Activated CD4-positive, alpha-beta T cell treated with anti-CD3 and anti-CD28 coated beads, Interleukin-2, amount 10 ng/mL, durations not matched to agents 24 days and 14 days (primary cell): Measurements from ENCODE around the gene CLCN5. TPM values are rescaled to one million over a fixed set of nuclear protein-coding genes. Genes with fewer than 3 reads are reported as not detected.
"Not testable (repeated sequence)": the region's sequence is repeated elsewhere in the genome, so short reads cannot be mapped to it uniquely, and the experiment has no call there.

Experiments used
- DNase-seq: peaks from one replicate; pipeline ENCODE4 v3.0.0; 2022
- H3K27ac Mint-ChIP-seq: one replicate; pipeline ENCODE4 v1.8.0; 2022; ENCODE audit warnings: mild to moderate bottlenecking, mixed read lengths
- H3K27me3 Mint-ChIP-seq: one replicate; pipeline ENCODE4 v1.8.0; 2022; ENCODE audit warnings: mixed read lengths
- H3K36me3 Mint-ChIP-seq: one replicate; pipeline ENCODE4 v1.8.0; 2022; ENCODE audit warnings: low read depth, mild to moderate bottlenecking, mixed read lengths
- H3K4me1 Mint-ChIP-seq: one replicate; pipeline ENCODE4 v1.8.0; 2021; ENCODE audit warnings: mixed read lengths
- H3K4me3 Mint-ChIP-seq: one replicate; pipeline ENCODE4 v1.8.0; 2022; ENCODE audit warnings: mild to moderate bottlenecking, moderate library complexity, mixed read lengths
- H3K9me3 Mint-ChIP-seq: one replicate; pipeline ENCODE4 v1.8.0; 2021; ENCODE audit warnings: mixed read lengths
- intact Hi-C: fragments of 100-400 bp; cut with micrococcal nuclease; formaldehyde crosslinking; loops from one replicate; pipeline ENCODE4 v1.15.1; 2023
- total RNA-seq: library from RNA; stranded (reverse); gene quantifications from 2 replicates; pipeline ENCODE4 v1.2.3, GENCODE V29; 2022

The CLCN5 gene
- total RNA-seq, 1 donor from 2014 or later, result 4.2 TPM

DNA sequence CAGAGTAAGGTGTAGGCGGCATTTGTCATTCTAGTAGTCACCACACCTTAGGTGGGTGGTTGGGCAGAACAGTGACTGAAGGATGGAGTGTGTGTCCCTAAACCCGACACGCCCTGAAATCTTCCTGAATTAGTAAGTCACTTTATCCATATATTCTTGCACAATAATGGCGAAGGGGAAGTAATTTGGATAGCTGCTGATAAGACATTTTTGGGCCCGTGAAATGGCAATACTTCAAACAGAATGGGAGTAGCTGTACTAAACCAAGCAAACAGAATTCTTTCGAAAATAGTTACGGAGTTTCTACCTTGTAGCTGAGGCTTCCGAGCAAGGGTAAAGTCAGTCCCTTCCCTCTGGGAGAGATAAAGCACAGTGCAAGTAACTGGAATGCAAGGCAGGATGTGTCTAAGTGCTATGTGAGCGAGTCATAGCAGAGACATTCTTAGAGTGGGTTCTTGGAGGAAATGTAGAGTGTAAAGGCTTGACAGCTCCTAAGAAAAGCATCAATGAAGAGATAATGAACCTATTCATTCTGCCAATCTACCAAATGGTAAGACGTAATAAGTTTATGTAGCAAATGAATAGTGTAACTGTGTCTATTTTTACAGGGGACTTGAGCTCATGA lies 72.8 kb downstream of the CLCN5 start:
- H3K27ac Mint-ChIP-seq, result no peak overlapping the region
- no peaks in the 10 kb centered on the region for H3K9me3 Mint-ChIP-seq
- no peaks in the 10 kb centered on the region for H3K27me3 Mint-ChIP-seq
- H3K4me3 Mint-ChIP-seq, result no peak overlapping the region
- intact Hi-C loops, result no loop called here
- no peaks in the 10 kb centered on the region for H3K36me3 Mint-ChIP-seq
- no peak for DNase-seq
- H3K4me1 Mint-ChIP-seq, result peaks cover 8% of the 10 kb centered on the region

DNA sequence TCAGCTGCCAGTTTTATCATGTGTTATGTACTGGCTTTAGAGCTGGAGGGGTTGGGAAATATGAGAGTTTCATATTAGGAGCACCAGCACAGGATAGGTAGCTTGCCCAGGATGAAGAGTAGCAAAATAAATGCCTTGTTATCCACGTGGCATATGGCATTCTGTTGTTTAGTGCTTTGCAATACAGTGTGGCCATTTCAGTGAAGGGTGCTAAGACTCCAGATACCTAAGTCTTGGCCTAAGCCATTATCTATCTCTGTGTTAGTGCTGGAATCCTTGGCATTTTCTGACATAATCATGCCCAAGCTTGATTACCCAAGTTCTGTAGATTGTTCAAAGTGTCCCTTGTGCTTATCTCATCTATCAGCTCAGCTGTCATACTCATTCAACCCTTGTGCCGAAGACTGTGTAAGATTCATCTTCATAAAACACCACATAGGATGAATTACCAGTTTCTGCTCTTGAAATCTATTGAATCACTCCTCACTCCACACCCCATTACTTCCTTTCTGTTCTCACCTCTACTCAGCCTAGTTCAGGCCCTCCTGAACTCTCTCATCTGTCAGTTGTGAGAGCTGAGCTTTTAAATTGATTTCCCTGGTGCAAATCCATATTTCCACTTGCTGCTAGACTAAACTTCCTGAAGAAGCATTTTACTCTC lies 73.5 kb downstream of the CLCN5 start:
- intact Hi-C loops, result no loop called here
- no peaks in the 10 kb centered on the region for H3K36me3 Mint-ChIP-seq
- H3K4me1 Mint-ChIP-seq, result peaks cover 8% of the 10 kb centered on the region
- no peak for DNase-seq
- no peak overlapping the region for H3K4me3 Mint-ChIP-seq
- no peaks in the 10 kb centered on the region for H3K27me3 Mint-ChIP-seq
- H3K9me3 Mint-ChIP-seq, result no peaks in the 10 kb centered on the region
- H3K27ac Mint-ChIP-seq, result no peak overlapping the region

DNA sequence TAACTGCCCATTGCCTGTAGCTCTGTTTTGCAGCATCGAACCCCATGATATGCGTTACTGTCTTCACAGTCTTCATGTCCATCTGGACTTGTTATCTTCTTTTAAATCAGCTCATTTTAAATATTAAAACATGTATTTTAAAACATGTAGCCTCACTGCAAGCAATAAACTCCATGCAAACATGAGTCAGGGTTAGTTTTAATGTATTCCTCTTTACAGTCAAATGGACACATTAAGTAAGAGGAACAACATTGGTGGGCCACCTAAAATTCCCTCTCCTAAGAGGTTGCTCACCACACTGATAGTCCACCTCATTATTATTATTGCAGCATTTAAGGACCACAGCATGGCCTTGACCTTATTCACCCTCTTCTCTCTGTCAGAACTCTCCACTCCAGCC lies 74.1 kb downstream of the CLCN5 start:
- H3K4me1 Mint-ChIP-seq, result peaks cover 8% of the 10 kb centered on the region
- H3K4me3 Mint-ChIP-seq, result no peak overlapping the region
- no peak overlapping the region for H3K27ac Mint-ChIP-seq
- no peaks in the 10 kb centered on the region for H3K27me3 Mint-ChIP-seq
- H3K36me3 Mint-ChIP-seq, result no peaks in the 10 kb centered on the region
- intact Hi-C loops, result no loop called here
- DNase-seq, result no peak
- H3K9me3 Mint-ChIP-seq, result no peaks in the 10 kb centered on the region

DNA sequence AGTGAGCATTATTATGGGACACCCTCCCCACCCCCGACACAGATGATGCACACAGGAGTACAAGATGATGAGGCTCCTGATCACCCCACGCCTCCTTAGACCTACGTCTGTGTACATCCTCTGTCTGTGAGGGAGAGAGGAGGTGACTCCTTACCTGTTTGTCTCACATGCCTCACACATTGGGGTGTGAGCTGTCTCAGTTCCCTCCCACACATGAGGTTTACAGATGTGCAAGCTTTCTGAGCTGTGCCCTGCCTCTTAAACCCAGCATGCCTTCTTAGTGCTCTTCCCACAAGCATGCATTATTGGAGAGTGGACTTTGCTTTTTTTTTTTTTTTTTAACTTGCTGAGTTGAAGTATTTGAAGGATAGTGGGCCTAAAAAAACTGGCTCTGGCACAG lies 76.7 kb downstream of the CLCN5 start:
- DNase-seq, result peak; percentile 35
- H3K9me3 Mint-ChIP-seq, result no peaks in the 10 kb centered on the region

DNA sequence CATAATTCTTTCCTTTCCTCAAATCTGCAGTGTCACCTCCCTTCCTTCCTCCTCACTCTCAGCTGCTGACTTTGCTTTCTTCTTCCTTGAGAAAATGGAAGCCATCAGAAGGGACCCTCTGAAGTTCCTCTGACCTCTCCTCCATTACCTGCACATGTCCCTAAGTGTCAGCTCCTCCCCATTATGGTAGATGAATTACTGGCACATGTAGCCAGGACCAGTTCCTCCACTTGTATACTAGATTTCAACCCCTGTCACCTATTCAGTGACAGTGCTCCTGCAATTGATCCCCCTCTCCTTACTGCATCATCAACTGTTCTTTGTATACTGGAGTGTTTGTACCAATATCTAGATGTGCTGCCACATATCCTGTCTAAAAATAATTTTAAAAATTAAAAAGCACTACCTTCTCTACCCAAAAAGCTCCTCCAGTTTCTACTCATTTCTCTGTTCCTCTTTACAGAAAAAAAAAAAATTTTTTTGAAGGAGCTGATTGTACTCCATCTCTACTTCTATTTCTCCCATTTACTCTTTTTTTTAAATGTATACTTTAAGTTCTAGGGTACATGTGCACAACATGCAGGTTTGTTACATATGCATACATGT lies 78.6 kb downstream of the CLCN5 start:
- Mint-ChIP-seq H3K27ac (no peak overlapping the region), H3K27me3 (no peaks in the 10 kb centered on the region), H3K9me3 (no peaks in the 10 kb centered on the region), H3K4me1 (peaks cover 6% of the 10 kb centered on the region), H3K36me3 (no peaks in the 10 kb centered on the region), H3K4me3 (no peak overlapping the region)
- peak; percentile 10 for DNase-seq
- intact Hi-C loops, result no loop called here

More for the DNA sequence above, 76.7 kb downstream of the CLCN5 start:
- intact Hi-C loops, result no loop called here
- Mint-ChIP-seq H3K4me3 (no peak overlapping the region), H3K27ac (no peak overlapping the region), H3K27me3 (no peaks in the 10 kb centered on the region), H3K36me3 (no peaks in the 10 kb centered on the region), H3K4me1 (peaks cover 10% of the 10 kb centered on the region)

DNA sequence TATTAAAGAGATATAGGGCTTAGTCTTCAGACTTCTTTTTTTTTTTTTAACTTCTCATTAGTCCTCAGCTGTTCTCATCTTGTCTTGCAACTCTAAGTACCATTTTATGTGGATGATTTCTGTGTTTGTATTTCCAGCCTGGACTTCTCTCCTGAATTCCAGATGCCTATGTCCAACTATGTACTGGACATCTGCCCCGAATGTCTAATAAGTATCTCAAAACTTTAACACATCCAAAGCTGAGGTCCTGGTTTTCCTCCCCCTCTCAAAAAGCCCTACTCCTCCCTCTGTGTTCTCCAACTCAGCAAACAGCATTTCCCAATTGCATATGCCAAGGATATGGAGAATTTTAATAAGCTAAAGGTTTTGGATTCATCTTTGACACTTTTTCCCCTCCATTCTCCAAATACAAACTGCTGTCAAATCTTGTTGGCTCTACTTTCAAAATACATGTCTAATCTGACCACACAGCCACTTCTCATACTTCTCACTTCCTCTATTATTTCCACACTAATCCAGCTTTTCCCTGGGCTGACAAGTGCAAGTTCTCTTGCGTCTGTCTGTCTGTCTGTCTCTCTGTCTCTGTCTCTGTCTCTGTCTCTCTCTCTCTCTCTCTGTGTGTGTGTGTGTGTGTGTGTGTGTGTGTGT lies 79.8 kb downstream of the CLCN5 start:
- H3K4me1 Mint-ChIP-seq, result peaks cover 6% of the 10 kb centered on the region

DNA sequence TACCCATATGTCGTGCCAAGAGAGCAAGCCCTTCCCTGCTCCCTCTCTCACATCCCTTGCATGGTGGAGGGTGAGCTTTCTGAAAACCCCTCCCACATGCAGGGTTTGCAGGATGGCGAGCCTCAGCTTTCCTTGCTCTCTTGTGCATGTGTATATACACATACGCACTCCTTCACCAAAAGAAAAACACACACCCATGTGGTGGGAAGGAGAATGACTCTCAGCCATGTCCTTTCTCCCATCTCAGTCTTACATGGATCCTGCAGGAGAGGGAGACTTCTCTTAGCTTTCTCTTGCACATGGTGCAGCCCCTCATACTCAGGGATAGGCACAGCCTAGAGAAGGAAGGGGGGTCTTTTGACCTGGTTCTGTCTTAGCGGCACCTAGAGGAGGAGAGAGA lies 81.1 kb downstream of the CLCN5 start:
- H3K4me1 Mint-ChIP-seq, result peaks cover 6% of the 10 kb centered on the region
- intact Hi-C loops, result no loop called here
- no peak overlapping the region for H3K27ac Mint-ChIP-seq
- H3K27me3 Mint-ChIP-seq, result no peaks in the 10 kb centered on the region
- no peak for DNase-seq
- no peak overlapping the region for H3K4me3 Mint-ChIP-seq
- H3K9me3 Mint-ChIP-seq, result no peaks in the 10 kb centered on the region
- no peaks in the 10 kb centered on the region for H3K36me3 Mint-ChIP-seq

More for the DNA sequence above, 79.8 kb downstream of the CLCN5 start:
- no peaks in the 10 kb centered on the region for H3K27me3 Mint-ChIP-seq
- no peak for DNase-seq
- no peak overlapping the region for H3K27ac Mint-ChIP-seq
- no peak overlapping the region for H3K4me3 Mint-ChIP-seq
- intact Hi-C loops, result no loop called here
- H3K9me3 Mint-ChIP-seq, result no peaks in the 10 kb centered on the region
- H3K36me3 Mint-ChIP-seq, result no peaks in the 10 kb centered on the region

DNA sequence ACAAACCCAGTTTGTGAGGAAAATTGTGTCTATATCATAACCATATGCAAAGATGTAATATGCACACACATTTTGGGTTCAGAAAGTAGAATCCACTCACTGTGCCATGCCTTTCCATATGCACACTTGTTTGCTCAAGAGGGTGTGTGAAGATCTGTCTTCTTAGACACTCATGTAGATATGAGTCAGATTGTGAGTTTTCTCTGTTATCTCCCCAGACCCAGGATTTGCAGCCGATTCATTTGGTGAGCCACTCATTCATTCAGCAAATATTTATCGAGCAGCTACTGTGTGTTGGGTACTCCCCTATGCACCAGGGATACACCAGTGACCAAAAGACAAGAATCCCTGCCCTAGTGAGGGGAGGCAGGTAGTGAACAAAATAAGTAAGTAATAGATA lies 81.5 kb downstream of the CLCN5 start:
- Mint-ChIP-seq H3K27me3 (no peaks in the 10 kb centered on the region), H3K27ac (no peak overlapping the region)
- intact Hi-C loops, result no loop called here

DNA sequence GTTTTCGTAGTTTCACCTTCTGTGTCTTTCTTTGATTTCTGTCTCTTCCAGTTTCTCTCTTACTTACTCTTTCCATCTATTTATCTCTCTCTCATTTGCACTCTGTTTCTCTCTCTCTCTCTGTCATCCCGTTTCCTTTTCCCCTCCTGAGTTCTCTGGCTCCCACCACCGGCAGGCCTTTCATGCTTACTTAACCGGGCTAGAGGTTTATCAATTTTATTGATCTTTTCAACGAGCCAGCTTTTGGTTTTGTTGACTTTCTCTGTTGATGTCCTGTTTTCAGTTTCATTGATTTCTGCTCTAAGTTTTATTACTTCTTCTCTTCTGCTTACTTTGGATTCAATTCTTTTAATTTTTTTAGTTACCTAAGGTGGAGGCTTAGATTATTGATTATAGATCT lies 103.2 kb downstream of the CLCN5 start:
- H3K27ac Mint-ChIP-seq, H3K9me3 Mint-ChIP-seq, intact Hi-C loops, DNase-seq, H3K27me3 Mint-ChIP-seq, H3K4me3 Mint-ChIP-seq, H3K36me3 Mint-ChIP-seq, H3K4me1 Mint-ChIP-seq: not testable (repeated sequence)

More for the DNA sequence above, 81.5 kb downstream of the CLCN5 start:
- DNase-seq, result no peak
- peaks cover 5% of the 10 kb centered on the region for H3K4me1 Mint-ChIP-seq
- no peaks in the 10 kb centered on the region for H3K36me3 Mint-ChIP-seq
- H3K4me3 Mint-ChIP-seq, result no peak overlapping the region
- H3K9me3 Mint-ChIP-seq, result no peaks in the 10 kb centered on the region

DNA sequence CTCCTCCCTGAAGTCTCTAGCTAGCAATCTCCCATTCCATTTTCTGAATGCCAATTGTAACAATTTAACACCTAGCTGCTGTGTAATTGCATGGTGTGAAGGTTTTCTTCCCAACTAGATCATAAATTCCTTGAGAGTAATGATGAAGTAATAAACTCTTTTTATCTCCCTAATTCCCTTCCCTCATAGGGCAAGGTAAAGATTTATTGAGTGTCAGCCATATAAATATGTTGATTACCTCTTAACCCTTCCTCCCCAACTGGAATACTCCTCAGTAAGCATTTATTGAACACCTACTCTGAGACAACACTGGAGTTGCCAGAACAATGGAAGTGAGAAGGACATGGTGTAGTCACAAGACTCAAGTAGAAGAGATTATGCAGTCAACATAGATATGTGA lies 112.7 kb downstream of the CLCN5 start:
- Mint-ChIP-seq H3K27me3 (no peaks in the 10 kb centered on the region), H3K4me1 (no peaks in the 10 kb centered on the region), H3K36me3 (peaks cover 2% of the 10 kb centered on the region), H3K4me3 (no peak overlapping the region), H3K9me3 (no peaks in the 10 kb centered on the region), H3K27ac (no peak overlapping the region)
- intact Hi-C loops, result no loop called here
- DNase-seq, result no peak

DNA sequence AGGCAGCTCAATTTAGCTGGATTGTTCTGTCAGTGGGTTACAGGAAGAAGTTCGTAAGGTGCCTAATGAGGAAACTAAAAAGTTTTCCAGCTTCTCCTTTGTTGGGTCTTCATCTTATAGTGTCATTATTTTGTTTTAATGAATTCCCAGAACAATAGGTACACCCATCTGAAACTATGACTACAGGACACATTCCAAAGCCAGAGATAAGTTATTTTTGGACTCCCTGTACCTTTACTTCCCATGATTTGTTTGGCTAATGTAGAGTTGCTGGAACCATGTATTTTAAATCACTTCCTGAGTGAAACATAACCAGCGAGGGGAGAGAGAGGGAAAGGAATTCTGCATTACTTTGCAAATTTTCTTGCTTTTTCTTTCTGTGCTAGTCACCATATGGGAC lies 114.0 kb downstream of the CLCN5 start:
- no peak overlapping the region for H3K27ac Mint-ChIP-seq
- H3K4me3 Mint-ChIP-seq, result no peak overlapping the region
- H3K27me3 Mint-ChIP-seq, result no peaks in the 10 kb centered on the region
- intact Hi-C loops, result no loop called here
- no peak for DNase-seq
- peaks cover 2% of the 10 kb centered on the region for H3K36me3 Mint-ChIP-seq
- no peaks in the 10 kb centered on the region for H3K9me3 Mint-ChIP-seq
- H3K4me1 Mint-ChIP-seq, result no peaks in the 10 kb centered on the region

DNA sequence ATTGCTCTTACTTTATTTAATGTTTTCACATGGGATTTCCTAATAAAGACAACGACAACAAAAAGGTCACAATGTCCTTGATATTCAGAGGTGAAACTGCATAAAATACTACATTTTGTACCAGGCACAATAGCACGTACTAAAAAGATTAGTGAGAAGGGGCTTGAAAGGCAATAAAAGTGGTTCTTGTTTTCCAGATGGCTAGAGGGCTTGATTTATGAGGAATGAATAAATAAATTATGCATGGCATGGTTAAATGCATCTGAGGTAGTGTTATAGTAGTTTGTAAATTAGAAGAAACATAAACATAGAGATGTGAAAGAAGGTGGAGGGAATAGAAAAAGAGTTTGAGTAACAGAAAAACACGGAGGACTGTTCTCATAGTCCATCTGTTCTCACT lies 123.4 kb downstream of the CLCN5 start:
- no peak for DNase-seq
- no peaks in the 10 kb centered on the region for H3K4me1 Mint-ChIP-seq

DNA sequence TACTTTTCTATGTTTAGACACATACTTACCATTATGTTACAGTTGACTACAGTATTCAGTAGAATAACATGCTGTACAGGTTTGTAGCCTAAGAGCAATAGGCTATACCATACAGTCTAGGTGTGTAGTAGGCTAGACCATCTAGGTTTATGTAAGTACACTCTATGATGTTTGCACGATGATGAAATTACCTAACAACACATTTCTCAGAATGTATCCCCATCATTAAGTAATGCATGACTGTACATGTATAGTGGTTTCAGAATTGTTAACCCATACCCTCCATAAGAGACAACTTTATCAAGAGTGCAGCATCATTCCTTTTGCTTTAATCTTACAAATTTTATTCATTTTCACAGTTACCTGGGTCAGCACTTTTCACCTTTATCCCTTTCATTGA lies 126.8 kb downstream of the CLCN5 start:
- H3K9me3 Mint-ChIP-seq, result no peaks in the 10 kb centered on the region
- no peak overlapping the region for H3K4me3 Mint-ChIP-seq
- no peak for DNase-seq
- no peaks in the 10 kb centered on the region for H3K27me3 Mint-ChIP-seq
- no peaks in the 10 kb centered on the region for H3K4me1 Mint-ChIP-seq
- H3K36me3 Mint-ChIP-seq, result no peaks in the 10 kb centered on the region
- H3K27ac Mint-ChIP-seq, result no peak overlapping the region
- intact Hi-C loops, result no loop called here

More for the DNA sequence above, 123.4 kb downstream of the CLCN5 start:
- intact Hi-C loops, result no loop called here
- H3K27ac Mint-ChIP-seq, result no peak overlapping the region
- H3K9me3 Mint-ChIP-seq, result no peaks in the 10 kb centered on the region
- no peaks in the 10 kb centered on the region for H3K27me3 Mint-ChIP-seq
- H3K36me3 Mint-ChIP-seq, result peaks cover 2% of the 10 kb centered on the region
- H3K4me3 Mint-ChIP-seq, result no peak overlapping the region

DNA sequence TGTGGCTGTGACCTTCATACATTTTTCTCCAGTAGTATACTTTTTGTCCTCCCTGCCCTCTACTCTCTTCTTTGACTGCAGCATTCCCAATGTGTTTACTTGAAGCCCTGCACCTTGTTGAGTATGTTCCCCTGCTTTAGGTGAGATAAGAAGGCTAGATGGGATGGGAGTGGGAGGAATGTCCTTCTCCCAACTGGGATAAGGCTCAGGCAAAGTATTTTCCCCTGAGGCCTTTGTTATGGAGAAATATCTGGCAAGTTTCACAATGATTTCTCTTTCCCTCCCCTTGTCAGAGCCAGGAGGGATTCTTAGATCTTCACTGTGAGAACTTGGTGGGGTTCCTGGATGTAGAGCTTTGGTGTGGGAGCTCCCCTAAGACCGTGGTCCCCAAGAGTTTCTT lies 131.8 kb downstream of the CLCN5 start:
- Mint-ChIP-seq H3K36me3 (no peaks in the 10 kb centered on the region), H3K4me3 (no peak overlapping the region), H3K4me1 (no peaks in the 10 kb centered on the region), H3K9me3 (no peaks in the 10 kb centered on the region), H3K27me3 (no peaks in the 10 kb centered on the region), H3K27ac (no peak overlapping the region)
- no peak for DNase-seq
- intact Hi-C loops, result no loop called here
